GM12801 (cell line): ENCODE data around the gene PTPRD.

Experiments used
- TF ChIP-seq, protein P1 (sequence below): IDR thresholded peaks from one replicate; pipeline ENCODE4 v1.5.1; 2011; ENCODE audit warnings: control low read depth; ENCODE audit not compliant: insufficient read length; ENCODE audit errors: extremely low read depth

Gene PTPRD

DNA sequence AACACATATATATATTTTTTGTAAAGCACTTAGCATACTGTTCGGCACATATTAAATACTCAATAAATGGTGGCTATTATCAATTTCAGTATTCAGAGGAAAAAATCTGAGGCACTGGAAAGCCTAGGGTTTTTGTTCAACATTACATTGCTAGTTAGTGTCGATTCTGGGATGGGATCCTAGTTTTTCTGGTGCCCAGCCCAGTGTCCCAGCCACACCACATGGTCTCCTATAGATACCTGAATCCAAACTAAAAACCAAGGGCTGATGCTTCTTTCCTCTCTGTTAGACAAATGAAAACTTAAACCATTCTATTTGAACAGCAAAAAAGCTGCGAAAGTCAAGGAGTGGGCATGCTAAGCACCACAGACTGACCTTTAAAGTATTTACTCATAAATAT, 2002.5 kb downstream of the PTPRD start:
- TF ChIP-seq, protein P1, sequence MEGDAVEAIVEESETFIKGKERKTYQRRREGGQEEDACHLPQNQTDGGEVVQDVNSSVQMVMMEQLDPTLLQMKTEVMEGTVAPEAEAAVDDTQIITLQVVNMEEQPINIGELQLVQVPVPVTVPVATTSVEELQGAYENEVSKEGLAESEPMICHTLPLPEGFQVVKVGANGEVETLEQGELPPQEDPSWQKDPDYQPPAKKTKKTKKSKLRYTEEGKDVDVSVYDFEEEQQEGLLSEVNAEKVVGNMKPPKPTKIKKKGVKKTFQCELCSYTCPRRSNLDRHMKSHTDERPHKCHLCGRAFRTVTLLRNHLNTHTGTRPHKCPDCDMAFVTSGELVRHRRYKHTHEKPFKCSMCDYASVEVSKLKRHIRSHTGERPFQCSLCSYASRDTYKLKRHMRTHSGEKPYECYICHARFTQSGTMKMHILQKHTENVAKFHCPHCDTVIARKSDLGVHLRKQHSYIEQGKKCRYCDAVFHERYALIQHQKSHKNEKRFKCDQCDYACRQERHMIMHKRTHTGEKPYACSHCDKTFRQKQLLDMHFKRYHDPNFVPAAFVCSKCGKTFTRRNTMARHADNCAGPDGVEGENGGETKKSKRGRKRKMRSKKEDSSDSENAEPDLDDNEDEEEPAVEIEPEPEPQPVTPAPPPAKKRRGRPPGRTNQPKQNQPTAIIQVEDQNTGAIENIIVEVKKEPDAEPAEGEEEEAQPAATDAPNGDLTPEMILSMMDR = no peak

DNA sequence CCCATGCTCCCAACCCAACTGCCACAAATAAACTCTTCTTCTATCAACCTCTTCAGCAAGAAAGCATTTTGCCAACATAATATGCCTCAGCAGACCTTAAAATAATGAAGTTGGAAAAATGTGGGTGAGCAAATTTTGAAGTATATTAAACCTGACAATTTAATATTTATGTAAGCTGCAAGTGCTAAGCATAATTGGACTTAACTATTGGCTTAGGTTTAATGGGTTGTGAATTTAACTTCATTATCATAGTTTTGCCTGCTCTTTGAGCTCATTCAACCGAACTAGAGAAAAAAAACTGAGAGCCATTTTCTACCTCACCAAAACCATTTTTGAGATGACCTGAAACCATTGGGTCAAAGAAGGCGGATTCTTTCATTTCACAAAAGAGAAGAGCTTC, 2007.7 kb downstream of the PTPRD start:
- TF ChIP-seq, protein P1 = no peak

DNA sequence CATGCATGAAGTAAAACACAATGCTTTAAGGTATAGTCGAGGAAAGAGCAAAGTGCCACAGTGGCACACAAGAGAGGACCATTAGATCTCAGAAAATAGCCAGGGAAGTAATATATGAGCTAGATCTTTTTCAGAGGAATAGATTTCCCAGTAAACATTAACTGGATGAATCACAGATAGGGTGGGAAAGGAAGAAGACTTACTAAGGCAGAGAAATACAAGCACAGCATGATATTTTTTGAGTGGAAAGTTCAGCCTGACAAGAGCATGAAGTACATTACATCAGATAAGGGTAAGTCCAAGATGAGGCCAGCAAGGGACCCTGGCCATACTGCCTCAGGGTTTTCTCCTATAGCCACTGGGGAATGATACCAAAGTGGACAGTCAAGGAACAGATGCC, 2008.6 kb downstream of the PTPRD start:
- TF ChIP-seq, protein P1 = no peak

DNA sequence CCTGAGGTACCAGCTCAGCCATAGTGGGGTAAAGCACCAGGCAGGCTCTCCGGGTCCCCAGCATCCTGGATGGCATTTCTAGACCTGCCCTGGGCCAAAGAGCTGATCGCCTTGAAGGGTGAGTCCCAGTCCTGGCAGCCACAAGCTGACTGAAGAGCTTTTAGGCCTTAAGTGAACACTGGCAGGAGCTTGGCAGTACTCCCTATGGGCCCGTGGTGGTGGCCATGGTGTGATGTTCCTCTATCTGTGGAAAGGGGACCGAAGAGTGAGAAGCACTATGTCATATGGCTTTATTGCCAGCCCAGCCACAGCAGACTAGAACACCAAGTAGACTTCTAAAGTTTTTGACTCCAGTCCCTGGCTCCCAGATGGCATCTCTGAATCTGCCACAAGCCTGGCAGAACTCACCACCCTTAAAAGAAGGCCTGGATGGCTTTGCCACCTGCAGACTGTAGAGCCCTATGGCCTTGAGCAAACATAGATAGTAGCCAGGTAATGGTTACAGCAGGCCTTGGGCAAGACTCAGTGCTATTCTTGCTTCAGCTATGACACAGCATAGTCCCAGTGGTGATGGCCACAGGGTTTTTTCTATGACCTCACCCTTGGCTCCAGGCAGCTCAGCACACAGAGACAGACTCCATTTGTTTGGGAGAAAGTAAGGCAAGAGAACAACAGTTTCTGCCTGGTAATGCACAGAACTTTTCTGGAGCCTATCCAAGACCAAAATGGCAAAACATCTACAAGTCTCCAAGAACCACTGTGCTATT, 2011.7 kb downstream of the PTPRD start:
- TF ChIP-seq, protein P1 = no peak

DNA sequence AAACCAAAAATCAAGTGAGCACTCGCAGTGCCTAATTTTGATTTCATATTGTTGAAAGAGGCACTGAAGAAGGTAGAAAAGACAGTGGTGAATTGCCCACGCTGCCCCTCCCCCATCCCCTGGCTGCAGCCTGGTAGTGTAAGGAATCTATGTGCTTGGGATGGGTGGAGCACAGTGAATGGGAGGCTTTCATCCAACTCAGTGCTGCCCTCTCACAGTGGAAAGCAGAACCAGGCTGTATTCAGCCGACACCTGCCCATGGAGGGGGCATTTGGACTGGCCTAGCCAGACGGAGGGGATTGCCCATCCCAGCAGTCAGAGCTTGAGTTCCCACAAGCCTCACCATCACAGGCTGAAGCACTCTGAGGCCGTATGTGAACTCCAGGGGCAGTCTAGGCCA, 2012.9 kb downstream of the PTPRD start:
- TF ChIP-seq, protein P1 = no peak

DNA sequence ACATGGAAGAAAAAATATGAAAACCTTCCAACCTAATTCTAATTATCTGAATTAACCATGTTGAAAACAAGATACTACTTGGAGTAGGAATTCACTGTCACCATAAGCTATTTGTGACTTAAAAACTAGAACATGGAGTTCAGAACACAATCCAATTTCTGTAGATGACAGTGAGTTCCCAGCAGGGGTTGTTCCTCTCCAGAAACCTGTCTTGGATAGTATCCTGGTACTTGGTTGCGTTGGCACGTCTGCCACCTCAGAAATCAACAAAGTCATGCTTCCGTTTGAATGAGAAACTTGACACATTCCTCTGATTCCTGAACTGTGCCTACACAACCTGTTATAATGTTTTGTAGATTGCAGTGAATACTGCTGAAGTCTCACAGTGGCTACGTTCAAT, 2023.3 kb downstream of the PTPRD start:
- TF ChIP-seq, protein P1 = no peak

DNA sequence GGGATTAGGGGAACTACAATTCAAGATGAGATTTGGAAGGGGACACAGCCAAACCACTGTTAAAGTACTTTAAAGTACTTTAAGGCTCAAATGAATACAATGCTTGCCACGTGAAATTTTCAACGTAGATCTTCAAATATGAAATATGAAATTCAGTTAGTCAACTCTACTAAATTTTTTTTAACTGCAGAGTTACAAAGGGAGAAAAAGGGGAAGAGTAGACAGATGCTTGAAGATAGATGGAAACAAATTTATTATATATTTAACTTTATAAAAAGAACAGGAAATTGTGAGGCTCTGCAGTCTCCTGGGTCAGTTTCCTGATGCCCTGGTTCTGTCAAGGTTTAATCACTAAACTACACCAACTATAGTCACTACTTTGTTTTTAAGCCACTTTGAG, 2027.8 kb downstream of the PTPRD start:
- TF ChIP-seq, protein P1 = no peak
